ENCODE results near the gene AK4.
"Not testable (repeated sequence)": the region's sequence is repeated elsewhere in the genome, so short reads cannot be mapped to it uniquely, and the experiment has no call there.

The AK4 gene

GRCh38 chr1:65148178-65148547, at the start of gene AK4:
Gene AK4 (plus strand): TSS chr1:65148203. CDS start chr1:65148408, 205 bp downstream.
- DNase-seq, result not testable (repeated sequence)

- no peak for DNase-seq
Measured at GRCh38 chr1:65103807-65104206, 44.2 kb upstream of the AK4 start.

GRCh38 chr1:65104854-65105534, 43.0 kb upstream of the AK4 start:
- no peak for DNase-seq

GRCh38 chr1:65105596-65105995, 42.4 kb upstream of the AK4 start:
- no peak for DNase-seq

- DNase-seq, result peak; percentile 27 to 81
Measured at GRCh38 chr1:65108025-65108642, 39.9 kb upstream of the AK4 start.

GRCh38 chr1:65109487-65109886, 38.5 kb upstream of the AK4 start:
- DNase-seq, result no peak

- DNase-seq, result no peak
Measured at GRCh38 chr1:65112811-65113210, 35.2 kb upstream of the AK4 start.

- no peak for DNase-seq
Measured at GRCh38 chr1:65113298-65113697, 34.7 kb upstream of the AK4 start.

- peak; percentile 4 to 52 for DNase-seq
Measured at GRCh38 chr1:65114322-65114721, 33.7 kb upstream of the AK4 start.

- DNase-seq, result no peak
Measured at GRCh38 chr1:65119951-65120350, 28.1 kb upstream of the AK4 start.

- DNase-seq, result not testable (repeated sequence)
Measured at GRCh38 chr1:65129104-65129503, 18.9 kb upstream of the AK4 start.

- no peak for DNase-seq
Measured at GRCh38 chr1:65138524-65138923, 9.5 kb upstream of the AK4 start.

GRCh38 chr1:65139793-65140192, 8.2 kb upstream of the AK4 start:
- not testable (repeated sequence) for DNase-seq

- no peak for DNase-seq
Measured at GRCh38 chr1:65141394-65141793, 6.6 kb upstream of the AK4 start.

GRCh38 chr1:65141918-65142317, 6.1 kb upstream of the AK4 start:
- no peak for DNase-seq

GRCh38 chr1:65143112-65143658, 4.8 kb upstream of the AK4 start:
- DNase-seq, result not testable (repeated sequence)

- no peak for DNase-seq
Measured at GRCh38 chr1:65146908-65147423, 1.0 kb upstream of the AK4 start.

- DNase-seq, result peak; percentile 14 to 32
Measured at GRCh38 chr1:65147424-65148177, 402 bp upstream of the AK4 start.

GRCh38 chr1:65148548-65149350, 746 bp downstream of the AK4 start:
- peak; percentile 15 to 35 for DNase-seq

- DNase-seq, result no peak
Measured at GRCh38 chr1:65149351-65150107, 1.5 kb downstream of the AK4 start.

- no peak for DNase-seq
Measured at GRCh38 chr1:65150108-65150463, 2.1 kb downstream of the AK4 start.

Measured in NCI-H2081 (cell line).